NCI-H187 treated with DMSO at 0.1 percent for 48 hours (cell line): ENCODE measurements around the gene CEACAM5.
"Not testable (repeated sequence)": the region's sequence is repeated elsewhere in the genome, so short reads cannot be mapped to it uniquely, and the experiment has no call there.

ENCODE experiments used
- DNase-seq: peaks from one replicate; lab custom pipeline; 2025; lab: John Stamatoyannopoulos, UW

Gene CEACAM5

GRCh38 chr19:41700381-41701195 is 7.8 kb upstream of the CEACAM5 start:
- DNase-seq: no peak

- no peak for DNase-seq
Observed at GRCh38 chr19:41701401-41702075, 6.9 kb upstream of the CEACAM5 start.

- no peak for DNase-seq
Observed at GRCh38 chr19:41702171-41702651, 6.2 kb upstream of the CEACAM5 start.

GRCh38 chr19:41703602-41704293 is 4.7 kb upstream of the CEACAM5 start:
- no peak for DNase-seq

- DNase-seq: no peak
Observed at GRCh38 chr19:41705393-41706174, 2.8 kb upstream of the CEACAM5 start.

- DNase-seq: peak; percentile 63
Observed at GRCh38 chr19:41706741-41707501, 1.5 kb upstream of the CEACAM5 start.

- DNase-seq: no peak
Observed at GRCh38 chr19:41707502-41707812, 969 bp upstream of the CEACAM5 start.

- DNase-seq: no peak
Observed at GRCh38 chr19:41707871-41708371, 505 bp upstream of the CEACAM5 start.

GRCh38 chr19:41709516-41709915 is 1.1 kb downstream of the CEACAM5 start:
- DNase-seq: not testable (repeated sequence)

- no peak for DNase-seq
Observed at GRCh38 chr19:41709951-41710645, 1.7 kb downstream of the CEACAM5 start.

GRCh38 chr19:41711376-41712261 is 3.2 kb downstream of the CEACAM5 start:
- DNase-seq: no peak

GRCh38 chr19:41714598-41714997 is 6.2 kb downstream of the CEACAM5 start:
- no peak for DNase-seq

GRCh38 chr19:41718761-41719160 is 10.3 kb downstream of the CEACAM5 start:
- no peak for DNase-seq

- no peak for DNase-seq
Observed at GRCh38 chr19:41720103-41720502, 11.7 kb downstream of the CEACAM5 start.

- DNase-seq: no peak
Observed at GRCh38 chr19:41726493-41726892, 18.1 kb downstream of the CEACAM5 start.

GRCh38 chr19:41734156-41734555 is 25.7 kb downstream of the CEACAM5 start:
- DNase-seq: no peak

- DNase-seq: peak; percentile 78
Observed at GRCh38 chr19:41734585-41734984, 26.2 kb downstream of the CEACAM5 start.

GRCh38 chr19:41735071-41735600 is 26.7 kb downstream of the CEACAM5 start:
- no peak for DNase-seq

GRCh38 chr19:41739361-41739760 is 30.9 kb downstream of the CEACAM5 start:
- DNase-seq: no peak
